ENCODE data around the gene PLEKHG7.
"Not testable (repeated sequence)": the region's sequence is repeated elsewhere in the genome, so short reads cannot be mapped to it uniquely, and the experiment has no call there.

PLEKHG7 gene

GRCh38 chr12:92729773-92730305, 27.1 kb downstream of the PLEKHG7 start:
- no peak overlapping the region for H3K4me3 ChIP-seq (ENCODE audit: low read length)
- TF ChIP-seq ZNF274 (IDR thresholded peaks at IDR 0.05; ENCODE audit: low read depth, low read length) = no peak

- no peak for TF ChIP-seq ZNF274 (IDR thresholded peaks at IDR 0.05; ENCODE audit: low read depth, low read length)
- H3K4me3 ChIP-seq (ENCODE audit: low read length) = no peak overlapping the region
Measured at GRCh38 chr12:92730758-92731157, 28.0 kb downstream of the PLEKHG7 start.

- H3K4me3 ChIP-seq (ENCODE audit: low read length) = no peak overlapping the region
- TF ChIP-seq ZNF274 (IDR thresholded peaks at IDR 0.05; ENCODE audit: low read depth, low read length) = no peak
Measured at GRCh38 chr12:92732216-92732615, 29.4 kb downstream of the PLEKHG7 start.

- no peak overlapping the region for H3K4me3 ChIP-seq (ENCODE audit: low read length)
- TF ChIP-seq ZNF274 (IDR thresholded peaks at IDR 0.05; ENCODE audit: low read depth, low read length) = no peak
Measured at GRCh38 chr12:92732716-92733115, 29.9 kb downstream of the PLEKHG7 start.

GRCh38 chr12:92733181-92733580, 30.4 kb downstream of the PLEKHG7 start:
- no peak for TF ChIP-seq ZNF274 (IDR thresholded peaks at IDR 0.05; ENCODE audit: low read depth, low read length)
- no peak overlapping the region for H3K4me3 ChIP-seq (ENCODE audit: low read length)

- no peak for TF ChIP-seq ZNF274 (IDR thresholded peaks at IDR 0.05; ENCODE audit: low read depth, low read length)
- no peak overlapping the region for H3K4me3 ChIP-seq (ENCODE audit: low read length)
Measured at GRCh38 chr12:92733661-92734060, 30.9 kb downstream of the PLEKHG7 start.

GRCh38 chr12:92735131-92735721, 32.4 kb downstream of the PLEKHG7 start:
- no peak for TF ChIP-seq ZNF274 (IDR thresholded peaks at IDR 0.05; ENCODE audit: low read depth, low read length)
- H3K4me3 ChIP-seq (ENCODE audit: low read length) = no peak overlapping the region

GRCh38 chr12:92736605-92737004, 33.8 kb downstream of the PLEKHG7 start:
- TF ChIP-seq ZNF274 (IDR thresholded peaks at IDR 0.05; ENCODE audit: low read depth, low read length) = no peak
- no peak overlapping the region for H3K4me3 ChIP-seq (ENCODE audit: low read length)

- no peak for TF ChIP-seq ZNF274 (IDR thresholded peaks at IDR 0.05; ENCODE audit: low read depth, low read length)
- no peak overlapping the region for H3K4me3 ChIP-seq (ENCODE audit: low read length)
Measured at GRCh38 chr12:92737855-92738850, 35.4 kb downstream of the PLEKHG7 start.

- TF ChIP-seq ZNF274 (IDR thresholded peaks at IDR 0.05; ENCODE audit: low read depth, low read length) = no peak
Measured at GRCh38 chr12:92739113-92739512, 36.3 kb downstream of the PLEKHG7 start.

GRCh38 chr12:92740411-92740810, 37.6 kb downstream of the PLEKHG7 start:
- no peak for TF ChIP-seq ZNF274 (IDR thresholded peaks at IDR 0.05; ENCODE audit: low read depth, low read length)
- H3K4me3 ChIP-seq (ENCODE audit: low read length) = no peak overlapping the region

More at GRCh38 chr12:92739113-92739512, 36.3 kb downstream of the PLEKHG7 start:
- H3K4me3 ChIP-seq (ENCODE audit: low read length) = no peak overlapping the region

- H3K4me3 ChIP-seq (ENCODE audit: low read length) = no peak overlapping the region
- TF ChIP-seq ZNF274 (IDR thresholded peaks at IDR 0.05; ENCODE audit: low read depth, low read length) = no peak
Measured at GRCh38 chr12:92743026-92743425, 40.2 kb downstream of the PLEKHG7 start.

GRCh38 chr12:92745856-92746550, 43.2 kb downstream of the PLEKHG7 start:
- no peak overlapping the region for H3K4me3 ChIP-seq (ENCODE audit: low read length)
- no peak for TF ChIP-seq ZNF274 (IDR thresholded peaks at IDR 0.05; ENCODE audit: low read depth, low read length)

GRCh38 chr12:92747151-92747550, 44.4 kb downstream of the PLEKHG7 start:
- TF ChIP-seq ZNF274 (IDR thresholded peaks at IDR 0.05; ENCODE audit: low read depth, low read length) = no peak
- no peak overlapping the region for H3K4me3 ChIP-seq (ENCODE audit: low read length)

- not testable (repeated sequence) for H3K4me3 ChIP-seq (ENCODE audit: low read length)
Measured at GRCh38 chr12:92749691-92750090, 46.9 kb downstream of the PLEKHG7 start.
